ENCODE measurements around the gene COL4A4. TPM values are rescaled to one million over a fixed set of nuclear protein-coding genes. Genes with fewer than 3 reads are reported as not detected.

The COL4A4 gene
- total RNA-seq, 1 donor from 2014 or later = 7.4 TPM

DNA sequence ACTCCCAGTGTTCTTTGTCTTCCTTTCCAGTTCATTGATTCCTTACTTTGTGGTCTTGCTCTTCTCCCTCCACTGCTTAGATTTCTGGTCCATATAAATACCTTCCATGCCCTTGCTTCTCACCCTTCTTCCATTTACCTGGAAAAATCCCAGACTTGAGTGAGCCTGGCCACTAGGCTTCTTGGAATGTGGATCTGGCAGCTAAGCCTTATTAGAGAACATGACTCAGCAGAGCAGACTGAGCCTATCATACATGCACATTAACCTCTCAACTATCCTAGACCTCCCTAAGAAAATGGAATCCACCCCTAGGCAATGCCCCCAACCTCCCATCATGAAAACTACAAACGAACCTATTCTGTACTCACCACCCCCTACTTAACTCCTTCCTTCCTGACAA lies 200.5 kb downstream of the COL4A4 start:
- intact Hi-C loops (cut with DNase I) = no loop called here
- DNase-seq (ENCODE audit: low spot score) (no peak), ATAC-seq (no peak)

DNA sequence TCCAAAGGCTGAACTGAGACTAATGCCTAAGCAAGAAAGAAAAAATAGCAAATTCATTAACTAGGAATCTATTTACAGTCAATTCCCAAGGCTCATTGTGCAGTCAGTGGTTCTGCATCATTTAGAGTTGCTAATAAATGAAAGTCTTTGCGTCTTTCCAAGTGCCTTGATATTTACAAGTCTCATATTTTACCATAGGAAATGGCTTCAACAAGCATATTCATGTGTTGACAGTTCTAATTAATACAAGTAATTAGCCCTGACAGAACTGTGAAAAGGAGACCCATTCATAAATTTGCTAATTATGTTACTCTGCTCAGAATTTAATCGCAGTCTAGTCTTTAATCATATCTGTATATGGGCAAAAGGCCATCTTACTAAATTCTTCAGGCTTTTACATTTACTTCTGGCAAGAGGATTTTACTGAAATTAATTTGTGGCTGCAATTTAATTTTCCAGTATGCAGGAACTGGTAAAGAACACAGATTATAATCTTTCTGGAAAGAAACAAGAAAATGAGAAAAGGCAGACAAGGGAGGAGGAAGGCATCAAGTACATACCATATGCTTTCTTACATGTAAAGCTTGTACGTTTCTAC lies 201.7 kb downstream of the COL4A4 start:
- ATAC-seq = no peak
- intact Hi-C loops (cut with DNase I) = no loop called here
- no peak for DNase-seq (ENCODE audit: low spot score)

DNA sequence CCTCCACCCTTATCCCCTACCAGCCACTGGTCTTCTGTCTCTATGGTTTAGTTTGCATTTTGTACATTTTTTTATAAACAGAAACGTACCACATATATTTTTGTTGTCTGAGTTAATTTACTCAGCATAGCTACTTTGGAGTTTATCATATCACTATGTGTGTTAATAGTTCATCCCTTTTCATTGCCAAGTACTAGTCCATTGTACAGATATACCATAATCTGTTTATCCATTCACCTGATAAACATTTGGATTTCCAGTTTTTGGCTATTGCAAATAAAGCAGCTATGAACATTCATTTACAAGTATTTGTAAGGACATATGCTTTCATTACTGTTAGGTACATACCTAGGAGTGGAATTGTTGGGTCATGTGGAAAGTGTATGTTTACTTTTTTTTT lies 204.6 kb downstream of the COL4A4 start:
- ATAC-seq (no peak), DNase-seq (ENCODE audit: low spot score) (no peak)
- intact Hi-C loops (cut with DNase I) = no loop called here

DNA sequence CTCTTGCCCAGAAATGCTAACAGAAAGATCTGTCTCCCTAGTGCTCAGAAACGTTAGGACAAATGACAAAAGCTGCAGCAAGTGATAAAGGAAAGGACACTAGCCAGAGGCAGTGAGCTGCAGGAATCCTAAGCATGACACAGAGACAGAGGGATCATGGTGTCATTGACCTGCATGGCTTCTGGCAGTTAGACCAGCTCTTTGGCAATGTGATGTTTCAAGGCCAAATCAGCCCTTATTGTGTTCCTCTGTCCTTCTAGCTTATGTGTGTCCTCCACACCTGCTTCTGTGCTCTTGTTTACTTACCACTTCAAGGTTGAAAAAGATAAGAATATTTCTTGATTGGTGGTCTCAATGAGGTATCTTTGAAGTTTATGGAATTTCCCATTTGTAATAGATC lies 207.3 kb downstream of the COL4A4 start:
- DNase-seq (ENCODE audit: low spot score) (no peak), ATAC-seq (no peak)
- intact Hi-C loops (cut with DNase I) = no loop called here

DNA sequence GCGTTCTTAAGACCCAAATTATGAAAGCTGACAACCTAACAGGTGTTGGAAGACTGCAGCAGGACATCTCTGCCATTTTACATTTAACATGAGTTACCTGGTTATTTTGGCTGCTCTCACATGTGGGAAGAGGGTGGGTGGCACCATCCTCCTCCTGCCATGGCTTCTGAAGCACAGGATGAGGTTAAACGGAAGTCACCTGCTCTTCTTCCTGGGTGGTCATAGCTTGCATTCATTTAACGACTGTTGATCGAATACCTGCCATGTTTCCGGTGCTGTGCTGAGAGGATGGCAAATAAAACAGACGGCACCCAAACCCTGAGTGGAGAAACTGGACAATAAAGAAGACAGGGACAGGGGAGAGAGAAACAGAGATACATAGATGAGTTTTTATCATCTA lies 210.2 kb downstream of the COL4A4 start:
- ATAC-seq = no peak
- no peak for DNase-seq (ENCODE audit: low spot score)
- intact Hi-C loops (cut with DNase I) = no loop called here

DNA sequence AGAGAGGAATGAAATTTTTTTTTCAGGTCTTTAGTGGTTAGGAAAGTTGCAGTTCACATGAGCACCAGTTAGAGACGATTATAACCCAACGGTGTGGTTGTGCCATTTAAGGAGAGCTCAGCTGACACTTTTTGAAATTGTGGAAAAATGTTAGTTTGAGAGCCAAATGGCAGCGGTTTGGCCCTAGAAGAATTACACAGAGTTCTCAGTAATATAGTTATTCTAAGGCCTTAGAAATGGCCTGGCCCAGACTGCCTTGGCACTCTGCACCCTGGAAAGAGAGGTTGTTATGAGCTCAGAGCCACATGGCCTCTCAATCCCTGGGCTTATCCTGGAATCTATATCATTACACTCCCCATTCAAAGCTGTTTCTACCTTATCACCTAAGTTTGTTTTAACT lies 210.8 kb downstream of the COL4A4 start:
- intact Hi-C loops (cut with DNase I) = no loop called here
- ATAC-seq (peak; percentile 94), DNase-seq (ENCODE audit: low spot score) (no peak)

Other genes with a start within 250 kb of the COL4A4 start
- 7.0 TPM for gene COL4A3, start 419 bp upstream of the COL4A4 start, total RNA-seq
- 72.5 TPM for gene MFF, start 161.0 kb upstream of the COL4A4 start, total RNA-seq
- gene TM4SF20, start 215.1 kb upstream of the COL4A4 start, total RNA-seq = not detected
- not detected for gene SCYGR1, start 223.7 kb upstream of the COL4A4 start, total RNA-seq

Measured in sciatic nerve (tissue), 2 donors.